Peyer's patch (tissue), 4 donors: ENCODE data around the gene EPOP. TPM values are rescaled to one million over a fixed set of nuclear protein-coding genes. Genes with fewer than 3 reads are reported as not detected.

Experiments
- DNase-seq, 3 donors: peaks; one replicate each; pipeline ENCODE4 v3.0.0-alpha.2; 2017 to 2019
- H3K27ac ChIP-seq, 4 donors: fragments of 200-600 bp; sonication (generic); one replicate each; pipeline ENCODE4 v1.5.1; 2016 to 2019
- H3K27me3 ChIP-seq, 2 donors: fragments of 200-600 bp; sonication (generic); one replicate each; pipeline ENCODE4 v1.5.1; 2019
- H3K36me3 ChIP-seq, 3 donors: fragments of 200-600 bp; sonication (generic); one replicate each; pipeline ENCODE4 v1.5.1; 2016 to 2019
- H3K4me1 ChIP-seq, 4 donors: fragments of 200-600 bp; sonication (generic); one replicate each; pipeline ENCODE4 v1.5.1; 2016 to 2019
- H3K4me3 ChIP-seq, 4 donors: fragments of 200-600 bp; sonication (generic); 1 replicate in 3 of 4; 2 replicates in 1 of 4; pipeline ENCODE4 v1.5.1; 2016 to 2019; ENCODE audit warnings: mild to moderate bottlenecking in 1 of 4
- H3K9me3 ChIP-seq, 4 donors: fragments of 200-600 bp; sonication (generic); one replicate each; pipeline ENCODE4 v1.5.1; 2016 to 2019; ENCODE audit warnings: mild to moderate bottlenecking in 1 of 4
- POLR2A ChIP-seq, 2 donors: fragments of 450-650 bp; IDR thresholded peaks; one replicate each; pipeline ENCODE4 v1.5.1; 2017; ENCODE audit warnings: antibody characterized with exemption in 2 of 2, mild to moderate bottlenecking in 2 of 2, moderate library complexity in 2 of 2
- total RNA-seq, 4 donors: library from RNA; depleted of rRNA; stranded (reverse); fragments of >200 nt; gene quantifications; one replicate each; pipeline ENCODE4 v1.1.0, GENCODE V29; 2016
- TF ChIP-seq, protein P1 (sequence below), 6 experiments: fragments of 450-650 bp in 4 of 6; fragments of 200-600 bp in 2 of 6; sonication (generic) in 1 of 6; IDR thresholded peaks; one replicate each; pipeline ENCODE4 v1.5.1; 2017 to 2019; ENCODE audit warnings: antibody characterized with exemption in 6 of 6, mild to moderate bottlenecking in 3 of 6, moderate library complexity in 1 of 6

The EPOP gene
- total RNA-seq: 1 to 10 TPM in 1 of 4 donors, under 1 TPM in 1, not detected in 2; 0.54 to 3.3 TPM

DNA sequence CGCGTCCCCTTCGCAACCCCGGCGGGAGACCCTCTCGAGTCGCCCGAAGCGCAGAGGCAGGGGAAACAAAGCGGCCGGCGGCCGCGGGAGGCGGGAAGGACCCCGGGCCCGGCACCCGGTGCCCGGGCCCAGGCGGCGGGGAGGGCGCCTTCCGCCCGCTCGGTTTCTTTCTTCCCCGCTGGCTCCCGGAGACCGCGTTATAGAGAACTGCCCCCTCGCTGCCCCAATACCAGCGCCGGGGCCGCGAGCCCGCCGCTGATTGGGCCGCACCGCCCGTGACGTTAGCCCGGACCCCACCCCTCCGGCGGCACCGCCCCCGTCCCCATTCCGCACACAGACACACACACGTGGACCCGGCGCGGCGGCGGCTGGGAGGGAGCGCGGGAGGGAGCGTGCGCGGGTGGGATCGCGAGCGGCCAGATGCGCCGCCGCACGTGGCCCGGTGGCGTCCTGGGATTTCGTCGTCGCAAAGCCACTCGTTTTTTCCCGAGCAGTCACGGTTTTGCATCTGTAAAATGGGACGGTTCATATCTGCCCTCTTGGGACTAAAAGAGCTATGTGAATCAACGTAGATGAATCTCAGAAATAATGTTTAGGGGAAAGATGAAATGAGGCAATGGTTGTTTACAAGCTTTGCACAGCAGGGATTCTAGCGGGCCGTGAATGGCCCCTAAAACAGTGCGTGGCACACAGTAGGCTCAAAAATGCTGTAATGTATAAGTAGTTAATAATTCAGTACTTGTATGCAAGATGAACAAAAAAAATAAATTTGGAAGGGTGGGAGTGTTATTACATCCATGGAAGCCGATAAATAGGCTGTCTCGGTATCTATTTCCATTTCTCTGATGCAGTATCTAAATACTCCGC lies at the start of gene EPOP:
Gene EPOP, minus strand, starts transcription at position 209 of the 867 bp plus-strand sequence. CDS start 462 bp downstream, outside the sequence.
- peak within 1 kb of the TSS in 2 of 4 donors; percentile 20 to 65 for H3K27ac ChIP-seq
- H3K9me3 ChIP-seq: no peaks in the 10 kb centered on the region
- peak; percentile 86 to 92 (median 90) for DNase-seq
- peaks cover 8 to 38% (median 18%) of the 10 kb centered on the region in 4 donors for H3K4me1 ChIP-seq
- no peak for TF ChIP-seq POLR2A (IDR thresholded peaks at IDR 0.05)
- TF ChIP-seq, protein P1, sequence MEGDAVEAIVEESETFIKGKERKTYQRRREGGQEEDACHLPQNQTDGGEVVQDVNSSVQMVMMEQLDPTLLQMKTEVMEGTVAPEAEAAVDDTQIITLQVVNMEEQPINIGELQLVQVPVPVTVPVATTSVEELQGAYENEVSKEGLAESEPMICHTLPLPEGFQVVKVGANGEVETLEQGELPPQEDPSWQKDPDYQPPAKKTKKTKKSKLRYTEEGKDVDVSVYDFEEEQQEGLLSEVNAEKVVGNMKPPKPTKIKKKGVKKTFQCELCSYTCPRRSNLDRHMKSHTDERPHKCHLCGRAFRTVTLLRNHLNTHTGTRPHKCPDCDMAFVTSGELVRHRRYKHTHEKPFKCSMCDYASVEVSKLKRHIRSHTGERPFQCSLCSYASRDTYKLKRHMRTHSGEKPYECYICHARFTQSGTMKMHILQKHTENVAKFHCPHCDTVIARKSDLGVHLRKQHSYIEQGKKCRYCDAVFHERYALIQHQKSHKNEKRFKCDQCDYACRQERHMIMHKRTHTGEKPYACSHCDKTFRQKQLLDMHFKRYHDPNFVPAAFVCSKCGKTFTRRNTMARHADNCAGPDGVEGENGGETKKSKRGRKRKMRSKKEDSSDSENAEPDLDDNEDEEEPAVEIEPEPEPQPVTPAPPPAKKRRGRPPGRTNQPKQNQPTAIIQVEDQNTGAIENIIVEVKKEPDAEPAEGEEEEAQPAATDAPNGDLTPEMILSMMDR (IDR thresholded peaks at IDR 0.05): peak in 1 of 6 experiments; percentile 0
- H3K27me3 ChIP-seq: peaks cover 0 to 42% of the 10 kb centered on the region in 2 donors
- peak within 1 kb of the TSS; percentile 35 to 79 (median 70) for H3K4me3 ChIP-seq
- no peaks in the 10 kb centered on the region for H3K36me3 ChIP-seq

DNA sequence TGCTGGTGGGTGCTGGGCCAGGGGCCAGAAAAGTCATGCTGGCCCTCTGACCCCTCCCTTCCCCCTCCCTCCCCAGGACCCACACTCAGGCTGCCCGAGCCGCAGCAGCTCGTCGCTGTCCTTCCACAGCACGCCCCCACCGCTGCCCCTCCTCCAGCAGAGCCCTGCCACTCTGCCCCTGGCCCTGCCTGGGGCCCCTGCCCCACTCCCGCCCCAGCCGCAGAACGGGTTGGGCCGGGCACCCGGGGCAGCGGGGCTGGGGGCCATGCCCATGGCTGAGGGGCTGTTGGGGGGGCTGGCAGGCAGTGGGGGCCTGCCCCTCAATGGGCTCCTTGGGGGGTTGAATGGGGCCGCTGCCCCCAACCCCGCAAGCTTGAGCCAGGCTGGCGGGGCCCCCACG lies 47.0 kb upstream of the EPOP start:
- peaks cover 0 to 32% (median 0%) of the 10 kb centered on the region in 4 donors for H3K4me1 ChIP-seq
- no peak overlapping the region for H3K4me3 ChIP-seq
- TF ChIP-seq, protein P1 (IDR thresholded peaks at IDR 0.05): no peak
- TF ChIP-seq POLR2A (IDR thresholded peaks at IDR 0.05): no peak
- no peaks in the 10 kb centered on the region for H3K27me3 ChIP-seq
- H3K36me3 ChIP-seq: peaks cover 0 to 58% (median 0%) of the 10 kb centered on the region in 3 donors
- H3K27ac ChIP-seq: no peak overlapping the region
- no peak for DNase-seq
- no peaks in the 10 kb centered on the region for H3K9me3 ChIP-seq

DNA sequence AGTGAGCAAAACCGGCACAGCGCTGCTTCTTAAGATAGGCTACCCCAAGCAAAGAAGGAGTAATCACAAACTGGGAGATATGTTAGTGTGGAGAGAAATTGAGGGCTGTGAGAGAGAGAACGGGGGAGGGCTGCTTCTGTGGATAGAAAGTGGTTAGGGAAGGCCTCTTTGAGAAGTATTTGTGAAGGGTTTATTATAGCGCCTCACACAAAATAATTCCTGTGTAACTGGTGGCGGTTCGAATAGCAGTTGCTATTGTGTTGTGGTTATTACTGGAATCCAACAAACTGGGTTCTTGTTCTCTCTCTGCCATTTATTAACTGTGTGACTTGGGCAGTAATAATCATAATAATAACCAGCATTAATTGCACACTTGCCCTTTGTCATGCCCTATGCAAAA lies 46.2 kb upstream of the EPOP start:
- no peak for DNase-seq
- TF ChIP-seq, protein P1 (IDR thresholded peaks at IDR 0.05): no peak
- no peak for TF ChIP-seq POLR2A (IDR thresholded peaks at IDR 0.05)
- no peaks in the 10 kb centered on the region for H3K27me3 ChIP-seq
- peaks cover 0 to 66% (median 0%) of the 10 kb centered on the region in 3 donors for H3K36me3 ChIP-seq
- H3K4me1 ChIP-seq: peaks cover 0 to 31% (median 0%) of the 10 kb centered on the region in 4 donors
- H3K4me3 ChIP-seq: no peak overlapping the region
- no peak overlapping the region for H3K27ac ChIP-seq
- H3K9me3 ChIP-seq: no peaks in the 10 kb centered on the region

DNA sequence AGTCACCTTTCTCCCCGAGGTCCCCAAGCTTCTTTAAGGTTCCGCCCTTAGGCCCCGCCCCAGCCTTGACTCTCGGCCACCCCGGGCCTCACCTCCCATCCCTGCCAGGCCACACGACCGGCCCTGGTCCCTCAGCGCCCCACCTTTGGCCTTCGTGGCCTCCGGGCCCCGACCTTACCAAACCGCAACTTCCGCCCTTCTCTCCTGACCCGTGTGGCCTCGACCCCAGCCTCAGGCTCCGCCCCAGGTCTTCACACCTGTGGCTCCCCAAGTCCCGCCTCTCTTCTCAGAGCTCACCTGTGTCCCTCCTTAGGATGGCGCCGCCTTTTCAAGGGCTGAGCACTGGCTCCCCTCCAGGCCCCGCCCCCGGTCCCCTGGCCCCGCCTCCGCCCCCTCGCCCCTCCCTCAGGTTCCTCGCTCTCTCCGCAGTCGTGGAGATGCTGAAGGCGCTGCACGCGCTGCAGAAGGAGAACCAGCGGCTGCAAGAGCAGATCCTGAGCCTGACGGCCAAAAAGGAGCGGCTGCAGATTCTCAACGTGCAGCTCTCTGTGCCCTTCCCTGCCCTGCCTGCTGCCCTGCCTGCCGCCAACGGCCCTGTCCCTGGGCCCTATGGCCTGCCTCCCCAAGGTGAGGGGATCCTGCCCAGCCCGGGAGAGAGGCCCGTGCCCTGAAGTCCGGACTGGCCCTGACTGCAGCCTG lies 45.3 kb upstream of the EPOP start:
- Histone ChIP-seq H3K4me1 (peaks cover 0 to 22% (median 0%) of the 10 kb centered on the region in 4 donors), H3K4me3 (no peak overlapping the region), H3K36me3 (peaks cover 0 to 75% (median 0%) of the 10 kb centered on the region in 3 donors), H3K27ac (no peak overlapping the region), H3K9me3 (no peaks in the 10 kb centered on the region), H3K27me3 (no peaks in the 10 kb centered on the region)
- TF ChIP-seq, protein P1 (IDR thresholded peaks at IDR 0.05): no peak
- no peak for TF ChIP-seq POLR2A (IDR thresholded peaks at IDR 0.05)
- DNase-seq: no peak

DNA sequence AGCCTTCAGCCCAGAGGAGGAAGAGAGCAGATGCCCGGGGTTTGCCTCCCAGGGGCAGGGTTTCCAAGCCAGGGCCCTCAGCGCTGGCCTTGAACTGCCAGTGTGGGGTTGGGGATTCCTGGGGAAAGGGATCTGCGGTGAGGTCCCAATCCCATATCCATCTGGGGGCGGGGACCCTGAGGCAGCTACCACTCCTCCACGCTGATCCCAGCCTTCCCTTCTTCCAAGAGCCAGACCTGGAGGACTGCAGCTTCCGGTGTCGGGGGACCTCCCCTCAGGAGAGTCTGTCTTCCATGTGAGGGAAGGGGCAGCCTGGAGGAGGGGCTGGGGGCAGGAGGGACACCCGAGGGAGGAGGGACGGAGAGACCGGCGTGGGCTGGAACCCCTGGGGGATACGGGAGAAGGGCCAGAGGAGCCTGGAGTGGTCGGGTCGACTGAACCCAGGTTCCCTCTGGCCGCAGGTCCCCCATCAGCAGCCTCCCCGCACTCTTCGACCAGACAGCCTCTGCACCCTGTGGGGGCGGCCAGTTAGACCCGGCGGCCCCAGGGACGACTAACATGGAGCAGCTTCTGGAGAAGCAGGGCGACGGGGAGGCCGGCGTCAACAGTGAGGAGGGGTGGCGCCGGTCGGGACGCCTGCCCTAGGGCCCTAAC lies 44.7 kb upstream of the EPOP start:
- Histone ChIP-seq H3K27me3 (no peaks in the 10 kb centered on the region), H3K9me3 (no peaks in the 10 kb centered on the region), H3K27ac (no peak overlapping the region), H3K36me3 (peaks cover 0 to 81% (median 0%) of the 10 kb centered on the region in 3 donors), H3K4me1 (peaks cover 0 to 15% (median 0%) of the 10 kb centered on the region in 4 donors), H3K4me3 (no peak overlapping the region)
- TF ChIP-seq POLR2A (IDR thresholded peaks at IDR 0.05): no peak
- TF ChIP-seq, protein P1 (IDR thresholded peaks at IDR 0.05): no peak
- DNase-seq: no peak
